Measurements from ENCODE around the gene LRFN4. TPM values are rescaled to one million over a fixed set of nuclear protein-coding genes. Genes with fewer than 3 reads are reported as not detected.

The LRFN4 gene
- total RNA-seq, 2 experiments from 2014 or later: 33.9 to 38.6 TPM

GRCh38 chr11:66867425-66868040 is 10.7 kb downstream of the LRFN4 start:
- ChIA-PET POLR2A (interaction anchor here (1.2 to 1.6 kb wide), 3 partner anchors 11 to 160 kb away, joined by 3 to 4 read pairs (median 3); no protein-coding TSS in a partner anchor), CTCF (ENCODE audit: unreplicated experiment) (no interaction called here)
- Histone ChIP-seq H3K79me2 (ENCODE audit: insufficient read depth, low read depth, low read length) (no peaks in the 10 kb centered on the region), H3K36me3 (ENCODE audit: insufficient read depth, low read length) (no peaks in the 10 kb centered on the region), H3K27ac (ENCODE audit: low read depth, low read length, poor library complexity, severe bottlenecking) (no peak overlapping the region), H3K4me1 (ENCODE audit: insufficient read depth, low read length, poor library complexity, severe bottlenecking) (peaks cover 59% of the 10 kb centered on the region), H3K9me3 (ENCODE audit: low read length) (no peaks in the 10 kb centered on the region), H3K9me2 (ENCODE audit: insufficient read depth, low read length) (no peaks in the 10 kb centered on the region), H4K20me1 (ENCODE audit: insufficient read depth, low read length) (no peaks in the 10 kb centered on the region), H2AFZ (ENCODE audit: low read length) (no peak overlapping the region), H3K4me3 (ENCODE audit: low read depth, low read length, poor library complexity, severe bottlenecking) (no peak overlapping the region), H3K4me2 (ENCODE audit: low read length) (no peak overlapping the region)
- no peak for DNase-seq (ENCODE audit: low spot score)
- no peak for TF ChIP-seq EZH2phosphoT487 (IDR thresholded peaks at IDR 0.05; ENCODE audit: borderline replicate concordance, low read depth, low read length)
- TF ChIP-seq CTCF (conservative IDR thresholded peaks at IDR 0.05; ENCODE audit: low read length): peak; percentile 27; the same call in 1 of the 2 replicates
- intact Hi-C loops (cut with micrococcal nuclease; ENCODE audit: unreplicated experiment): loop anchor here (1.0 kb wide), 1 partner anchor 173 kb away; no protein-coding TSS in a partner anchor
- BruUV-seq (replicated peaks): no TSS peak

GRCh38 chr11:66868082-66868725 is 11.3 kb downstream of the LRFN4 start:
- Histone ChIP-seq H3K4me2 (ENCODE audit: low read length) (peak overlapping the region; percentile 60), H3K79me2 (ENCODE audit: insufficient read depth, low read depth, low read length) (no peaks in the 10 kb centered on the region), H3K4me3 (ENCODE audit: low read depth, low read length, poor library complexity, severe bottlenecking) (peak overlapping the region; percentile 12), H3K36me3 (ENCODE audit: insufficient read depth, low read length) (no peaks in the 10 kb centered on the region), H3K9me2 (ENCODE audit: insufficient read depth, low read length) (no peaks in the 10 kb centered on the region), H3K27ac (ENCODE audit: low read depth, low read length, poor library complexity, severe bottlenecking) (no peak overlapping the region), H3K4me1 (ENCODE audit: insufficient read depth, low read length, poor library complexity, severe bottlenecking) (peaks cover 59% of the 10 kb centered on the region), H3K9me3 (ENCODE audit: low read length) (no peaks in the 10 kb centered on the region), H2AFZ (ENCODE audit: low read length) (peak overlapping the region; percentile 70; the same call in 1 of the 2 replicates), H4K20me1 (ENCODE audit: insufficient read depth, low read length) (no peaks in the 10 kb centered on the region)
- DNase-seq (ENCODE audit: low spot score): no peak
- TF ChIP-seq CTCF (conservative IDR thresholded peaks at IDR 0.05; ENCODE audit: low read length): no peak
- CTCF ChIA-PET (ENCODE audit: unreplicated experiment): interaction anchor here (0.6 kb wide), 1 partner anchor 12 kb away, joined by 3 read pairs; no protein-coding TSS in a partner anchor
- BruUV-seq (replicated peaks): no TSS peak
- intact Hi-C loops (cut with micrococcal nuclease; ENCODE audit: unreplicated experiment): loop anchor here (1.0 kb wide), 1 partner anchor 174 kb away; no protein-coding TSS in a partner anchor
- POLR2A ChIA-PET: interaction anchor here (1.4 to 1.6 kb wide), 2 partner anchors 13 to 159 kb away, joined by 3 to 4 read pairs; no protein-coding TSS in a partner anchor

Measured in OCI-LY7 (cell line).